HepG2 (cell line): ENCODE results near the gene DTNB. TPM values are rescaled to one million over a fixed set of nuclear protein-coding genes. Genes with fewer than 3 reads are reported as not detected.

Source experiments
- ATF1 ChIP-seq: IDR thresholded peaks from 2 replicates; pipeline ENCODE4 v1.6.1; 2016; ENCODE audit warnings: mild to moderate bottlenecking, control low read depth
- BORCS8-MEF2B ChIP-seq: sonication (generic); formaldehyde crosslinking; IDR thresholded peaks from 2 replicates; pipeline ENCODE4 v1.8.0; 2022; ENCODE audit warnings: mild to moderate bottlenecking, missing genetic modification reagents
- CTCF ChIP-seq: sonication (generic); formaldehyde crosslinking; IDR thresholded peaks from 2 replicates; pipeline ENCODE4 v1.5.0; 2020; ENCODE audit warnings: mild to moderate bottlenecking, missing genetic modification reagents, moderate library complexity
- FOXK1 ChIP-seq: sonication (generic); formaldehyde crosslinking; IDR thresholded peaks from 2 replicates; pipeline ENCODE4 v1.4.0; 2020; ENCODE audit warnings: low read depth, missing genetic modification reagents, borderline replicate concordance
- FOXP1 ChIP-seq, 2 experiments: fragments of 450-650 bp in 1 of 2; IDR thresholded peaks; 2 replicates each; pipeline ENCODE4 v1.6.1; 2017 to 2018; ENCODE audit warnings: antibody characterized with exemption in 1 of 2
- GATAD2A ChIP-seq: IDR thresholded peaks from 2 replicates; pipeline ENCODE4 v1.6.1; 2016
- IRF2 ChIP-seq: IDR thresholded peaks from 2 replicates; pipeline ENCODE4 v1.6.1; 2018; ENCODE audit warnings: missing genetic modification reagents, missing compliant biosample characterization
- NFYB ChIP-seq: sonication (generic); formaldehyde crosslinking; IDR thresholded peaks from 2 replicates; pipeline ENCODE4 v1.4.0; 2020; ENCODE audit warnings: missing genetic modification reagents
- PPARG ChIP-seq: conservative IDR thresholded peaks from 2 replicates; pipeline ENCODE4 v1.6.1; 2016; ENCODE audit warnings: missing biosample characterization, missing genetic modification reagents
- RAD21 ChIP-seq: fragments of 450-650 bp; formaldehyde crosslinking; IDR thresholded peaks from 2 replicates; pipeline ENCODE4 v1.5.0; 2020; ENCODE audit warnings: mild to moderate bottlenecking
- REPIN1 ChIP-seq: sonication (generic); formaldehyde crosslinking; IDR thresholded peaks from 2 replicates; pipeline ENCODE4 v1.8.0; 2022; ENCODE audit warnings: missing genetic modification reagents, low read depth, mild to moderate bottlenecking, borderline replicate concordance
- RFXANK ChIP-seq: IDR thresholded peaks from 2 replicates; pipeline ENCODE4 v1.6.1; 2016
- SAP130 ChIP-seq: IDR thresholded peaks from 2 replicates; pipeline ENCODE4 v1.6.1; 2016; ENCODE audit warnings: low read depth
- SMC3 ChIP-seq: IDR thresholded peaks from 2 replicates; pipeline ENCODE4 v1.6.1; 2011; ENCODE audit warnings: low read length, improper control_type of control experiment
- TCF7 ChIP-seq: sonication (generic); IDR thresholded peaks from 2 replicates; pipeline ENCODE4 v1.6.1; 2016; ENCODE audit warnings: antibody characterized with exemption, low read depth
- TMF1 ChIP-seq: sonication (generic); formaldehyde crosslinking; IDR thresholded peaks from 2 replicates; pipeline ENCODE4 v1.8.1; 2022; ENCODE audit warnings: low read depth, missing genetic modification reagents
- ZBTB20 ChIP-seq: sonication (generic); formaldehyde crosslinking; IDR thresholded peaks from 2 replicates; pipeline ENCODE4 v1.8.1; 2023; ENCODE audit warnings: missing genetic modification reagents, low read depth, mild to moderate bottlenecking, borderline replicate concordance
- ZFP1 ChIP-seq: IDR thresholded peaks from 2 replicates; pipeline ENCODE4 v1.6.1; 2016
- ZKSCAN1 ChIP-seq: fragments of 150-350 bp; IDR thresholded peaks from 2 replicates; pipeline ENCODE4 v1.6.1; 2014; ENCODE audit warnings: low read length
- ZNF660 ChIP-seq: sonication (generic); formaldehyde crosslinking; IDR thresholded peaks from 2 replicates; pipeline ENCODE4 v1.5.1; 2020; ENCODE audit warnings: mild to moderate bottlenecking, low read depth, missing genetic modification reagents, borderline replicate concordance
- ZNF672 ChIP-seq: sonication (generic); formaldehyde crosslinking; IDR thresholded peaks from 2 replicates; pipeline ENCODE4 v1.8.1; 2022; ENCODE audit warnings: missing genetic modification reagents
- ZNF768 ChIP-seq: sonication (generic); formaldehyde crosslinking; IDR thresholded peaks from 2 replicates; pipeline ENCODE4 v1.4.0; 2020; ENCODE audit warnings: missing genetic modification reagents
- ZNF775 ChIP-seq: sonication (generic); formaldehyde crosslinking; IDR thresholded peaks from 2 replicates; pipeline ENCODE4 v1.4.0; 2020; ENCODE audit warnings: missing genetic modification reagents, mild to moderate bottlenecking, moderate library complexity, borderline replicate concordance
- ZSCAN9 ChIP-seq: IDR thresholded peaks from 2 replicates; pipeline ENCODE4 v1.6.1; 2016; ENCODE audit warnings: borderline replicate concordance
- polyA plus RNA-seq, 8 experiments: library from polyadenylated mRNA; depleted of rRNA in 3 of 8; stranded (reverse) in 7 of 8; unstranded in 1 of 8; fragments of >200 nt; fragmentation: Illumina TruSeq in 4 of 8; extraction: Trizol in 4 of 8; gene quantifications; 2 replicates each; pipeline versions ENCODE4 v1.2.1 to v1.2.3, GENCODE V29; 2011 to 2016; ENCODE audit warnings: low read depth in 4 of 8, missing spikeins in 1 of 8, mixed read lengths in 1 of 8; ENCODE audit not compliant: insufficient read depth in 1 of 8
- total RNA-seq, 5 experiments: library from RNA; depleted of rRNA; stranded (reverse); fragments of >200 nt; fragmentation: Illumina TruSeq; extraction: Trizol; gene quantifications; 2 replicates each; pipeline ENCODE4 v1.2.3, GENCODE V29; 2016; ENCODE audit warnings: low read depth in 1 of 5
- TF ChIP-seq, protein P1 (sequence below): sonication (generic); formaldehyde crosslinking; IDR thresholded peaks from 2 replicates; pipeline ENCODE4; 2020; ENCODE audit warnings: missing genetic modification reagents, mild to moderate bottlenecking, borderline replicate concordance
- TF ChIP-seq, protein P2 (sequence below): IDR thresholded peaks from 2 replicates; pipeline ENCODE4 v1.6.1; 2016; ENCODE audit warnings: low read depth

DTNB gene
- total and polyA plus RNA-seq, 2 of the 13 experiments (the other 11 are each of a cell fraction or from before 2014, with no cell fraction given): 14.4 to 23.9 TPM

DNA sequence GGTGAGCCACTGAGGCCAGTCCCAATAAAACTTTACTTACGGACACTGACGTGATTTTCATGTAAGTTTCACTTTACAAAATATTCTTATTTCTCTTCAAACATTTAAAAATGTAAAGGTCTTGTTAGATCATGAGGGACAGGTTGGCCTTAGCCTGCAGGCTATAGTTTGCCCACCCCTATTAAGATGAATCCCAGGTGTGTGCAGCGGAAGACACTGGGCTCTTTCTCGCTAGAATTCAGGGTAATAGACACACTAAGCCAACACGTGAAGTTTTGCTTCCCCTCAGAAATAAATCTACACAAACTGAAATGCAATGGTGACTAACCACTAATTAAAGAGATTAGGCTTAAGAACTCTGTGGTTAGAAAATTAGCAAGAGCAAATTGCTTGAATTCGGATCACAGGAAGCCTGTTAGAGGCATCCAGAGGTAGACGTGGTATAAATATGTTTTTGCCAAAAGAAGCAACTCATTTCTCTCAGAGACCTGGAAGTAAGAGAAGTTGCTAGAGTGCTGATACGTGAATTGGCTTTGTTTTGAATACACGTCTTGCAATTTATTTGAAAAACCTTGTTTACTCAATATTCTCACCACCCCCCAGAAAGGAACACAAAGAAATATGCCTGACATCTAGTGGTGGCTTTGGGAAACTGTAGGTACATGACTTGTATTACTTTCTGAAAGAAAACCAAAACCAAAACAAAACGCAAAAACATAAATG is 151.6 kb downstream of the DTNB start (continued):
- TF ChIP-seq ZNF672 (CRISPR knock-in tag) (no peak), REPIN1 (CRISPR knock-in tag) (0 out of 2 replicates have a peak, but pooled peaks have one; percentile 37), ZNF660 (CRISPR knock-in tag) (no peak), SMC3 (peak; percentile 80), BORCS8-MEF2B (no peak), GATAD2A (CRISPR knock-in tag) (0 out of 2 replicates have a peak, but pooled peaks have one; percentile 59), ZKSCAN1 (no peak), ZFP1 (CRISPR knock-in tag) (no peak), TCF7 (no peak), ZBTB20 (CRISPR knock-in tag) (peak; percentile 19; the same call in 1 of the 2 replicates), RAD21 (CRISPR knock-in tag) (peak; percentile 73), RFXANK (CRISPR knock-in tag) (0 out of 2 replicates have a peak, but pooled peaks have one; percentile 62), SAP130 (CRISPR knock-in tag) (0 out of 2 replicates have a peak, but pooled peaks have one; percentile 19), FOXK1 (peak; percentile 54; the same call in 1 of the 2 replicates), ZNF775 (CRISPR knock-in tag) (no peak), ATF1 (CRISPR knock-in tag) (no peak), ZNF768 (no peak), FOXP1 (IDR thresholded peaks at IDR 0.05) (no peak), FOXP1 (CRISPR knock-in tag; IDR thresholded peaks at IDR 0.05) (0 out of 2 replicates have a peak, but pooled peaks have one; percentile 34), IRF2 (CRISPR knock-in tag) (0 out of 2 replicates have a peak, but pooled peaks have one; percentile 17), CTCF (CRISPR knock-in tag) (peak; percentile 85), TMF1 (0 out of 2 replicates have a peak, but pooled peaks have one; percentile 25), PPARG (CRISPR knock-in tag) (0 out of 2 replicates have a peak, but pooled peaks have one; percentile 11), NFYB (CRISPR knock-in tag) (no peak), ZSCAN9 (CRISPR knock-in tag) (0 out of 2 replicates have a peak, but pooled peaks have one; percentile 29)
- TF ChIP-seq, protein P1, sequence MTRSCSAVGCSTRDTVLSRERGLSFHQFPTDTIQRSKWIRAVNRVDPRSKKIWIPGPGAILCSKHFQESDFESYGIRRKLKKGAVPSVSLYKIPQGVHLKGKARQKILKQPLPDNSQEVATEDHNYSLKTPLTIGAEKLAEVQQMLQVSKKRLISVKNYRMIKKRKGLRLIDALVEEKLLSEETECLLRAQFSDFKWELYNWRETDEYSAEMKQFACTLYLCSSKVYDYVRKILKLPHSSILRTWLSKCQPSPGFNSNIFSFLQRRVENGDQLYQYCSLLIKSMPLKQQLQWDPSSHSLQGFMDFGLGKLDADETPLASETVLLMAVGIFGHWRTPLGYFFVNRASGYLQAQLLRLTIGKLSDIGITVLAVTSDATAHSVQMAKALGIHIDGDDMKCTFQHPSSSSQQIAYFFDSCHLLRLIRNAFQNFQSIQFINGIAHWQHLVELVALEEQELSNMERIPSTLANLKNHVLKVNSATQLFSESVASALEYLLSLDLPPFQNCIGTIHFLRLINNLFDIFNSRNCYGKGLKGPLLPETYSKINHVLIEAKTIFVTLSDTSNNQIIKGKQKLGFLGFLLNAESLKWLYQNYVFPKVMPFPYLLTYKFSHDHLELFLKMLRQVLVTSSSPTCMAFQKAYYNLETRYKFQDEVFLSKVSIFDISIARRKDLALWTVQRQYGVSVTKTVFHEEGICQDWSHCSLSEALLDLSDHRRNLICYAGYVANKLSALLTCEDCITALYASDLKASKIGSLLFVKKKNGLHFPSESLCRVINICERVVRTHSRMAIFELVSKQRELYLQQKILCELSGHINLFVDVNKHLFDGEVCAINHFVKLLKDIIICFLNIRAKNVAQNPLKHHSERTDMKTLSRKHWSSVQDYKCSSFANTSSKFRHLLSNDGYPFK (CRISPR knock-in tag): no peak
- TF ChIP-seq, protein P2, sequence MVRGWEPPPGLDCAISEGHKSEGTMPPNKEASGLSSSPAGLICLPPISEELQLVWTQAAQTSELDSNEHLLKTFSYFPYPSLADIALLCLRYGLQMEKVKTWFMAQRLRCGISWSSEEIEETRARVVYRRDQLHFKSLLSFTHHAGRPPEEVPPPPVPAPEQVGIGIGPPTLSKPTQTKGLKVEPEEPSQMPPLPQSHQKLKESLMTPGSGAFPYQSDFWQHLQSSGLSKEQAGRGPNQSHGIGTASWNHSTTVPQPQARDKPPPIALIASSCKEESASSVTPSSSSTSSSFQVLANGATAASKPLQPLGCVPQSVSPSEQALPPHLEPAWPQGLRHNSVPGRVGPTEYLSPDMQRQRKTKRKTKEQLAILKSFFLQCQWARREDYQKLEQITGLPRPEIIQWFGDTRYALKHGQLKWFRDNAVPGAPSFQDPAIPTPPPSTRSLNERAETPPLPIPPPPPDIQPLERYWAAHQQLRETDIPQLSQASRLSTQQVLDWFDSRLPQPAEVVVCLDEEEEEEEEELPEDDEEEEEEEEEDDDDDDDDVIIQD: 0 out of 2 replicates have a peak, but pooled peaks have one; percentile 39
